RWPE1 (cell line): Measurements from ENCODE around the gene HECW1.

Source experiments
- CTCF ChIA-PET: fragments of 350-600 bp; sonication (Branson Sonifier 250); formaldehyde crosslinking; extraction: SDS; loops from one replicate; lab custom pipeline; 2021; lab: Yijun Ruan, JAX
- POLR2A ChIA-PET: fragments of 400-600 bp; formaldehyde crosslinking; extraction: SDS; loops from one replicate; lab custom pipeline; 2020; ENCODE audit warnings: antibody characterized with exemption; ENCODE audit not compliant: low non-redundant PET; lab: Yijun Ruan, JAX
- DNase-seq: peaks from one replicate; pipeline ENCODE4 v3.0.0; 2012; ENCODE audit warnings: low spot score
- H3K27ac ChIP-seq: fragments of 450-650 bp; 2 replicates; pipeline ENCODE4 v1.5.1; 2017
- TF ChIP-seq, protein P1 (sequence below): fragments of 450-650 bp; conservative IDR thresholded peaks from 2 replicates; pipeline ENCODE4 v1.5.1; 2017; ENCODE audit warnings: low read depth, mild to moderate bottlenecking

Gene HECW1

DNA sequence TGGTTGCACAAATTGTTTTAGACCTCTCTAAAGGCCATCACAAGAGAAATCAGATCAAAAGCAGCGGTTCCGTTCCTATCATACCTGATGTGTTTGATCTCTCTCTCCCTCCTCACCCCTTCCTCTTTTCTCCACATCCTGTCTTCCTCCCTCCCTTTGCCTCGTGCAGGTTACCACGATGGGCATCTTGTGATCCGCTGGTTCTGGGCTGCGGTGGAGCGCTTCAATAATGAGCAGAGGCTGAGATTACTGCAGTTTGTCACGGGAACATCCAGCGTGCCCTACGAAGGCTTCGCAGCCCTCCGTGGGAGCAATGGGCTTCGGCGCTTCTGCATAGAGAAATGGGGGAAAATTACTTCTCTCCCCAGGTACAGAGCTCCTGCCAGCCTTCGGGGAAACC, 442.0 kb downstream of the HECW1 start:
- no peak overlapping the region for H3K27ac ChIP-seq
- ChIA-PET POLR2A (no interaction called here), CTCF (interaction anchor here (0.5 to 0.7 kb wide), 2 partner anchors 303 to 943 kb away, joined by 3 read pairs; no protein-coding TSS in a partner anchor)
- TF ChIP-seq, protein P1, sequence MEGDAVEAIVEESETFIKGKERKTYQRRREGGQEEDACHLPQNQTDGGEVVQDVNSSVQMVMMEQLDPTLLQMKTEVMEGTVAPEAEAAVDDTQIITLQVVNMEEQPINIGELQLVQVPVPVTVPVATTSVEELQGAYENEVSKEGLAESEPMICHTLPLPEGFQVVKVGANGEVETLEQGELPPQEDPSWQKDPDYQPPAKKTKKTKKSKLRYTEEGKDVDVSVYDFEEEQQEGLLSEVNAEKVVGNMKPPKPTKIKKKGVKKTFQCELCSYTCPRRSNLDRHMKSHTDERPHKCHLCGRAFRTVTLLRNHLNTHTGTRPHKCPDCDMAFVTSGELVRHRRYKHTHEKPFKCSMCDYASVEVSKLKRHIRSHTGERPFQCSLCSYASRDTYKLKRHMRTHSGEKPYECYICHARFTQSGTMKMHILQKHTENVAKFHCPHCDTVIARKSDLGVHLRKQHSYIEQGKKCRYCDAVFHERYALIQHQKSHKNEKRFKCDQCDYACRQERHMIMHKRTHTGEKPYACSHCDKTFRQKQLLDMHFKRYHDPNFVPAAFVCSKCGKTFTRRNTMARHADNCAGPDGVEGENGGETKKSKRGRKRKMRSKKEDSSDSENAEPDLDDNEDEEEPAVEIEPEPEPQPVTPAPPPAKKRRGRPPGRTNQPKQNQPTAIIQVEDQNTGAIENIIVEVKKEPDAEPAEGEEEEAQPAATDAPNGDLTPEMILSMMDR, result no peak
- no peak for DNase-seq

DNA sequence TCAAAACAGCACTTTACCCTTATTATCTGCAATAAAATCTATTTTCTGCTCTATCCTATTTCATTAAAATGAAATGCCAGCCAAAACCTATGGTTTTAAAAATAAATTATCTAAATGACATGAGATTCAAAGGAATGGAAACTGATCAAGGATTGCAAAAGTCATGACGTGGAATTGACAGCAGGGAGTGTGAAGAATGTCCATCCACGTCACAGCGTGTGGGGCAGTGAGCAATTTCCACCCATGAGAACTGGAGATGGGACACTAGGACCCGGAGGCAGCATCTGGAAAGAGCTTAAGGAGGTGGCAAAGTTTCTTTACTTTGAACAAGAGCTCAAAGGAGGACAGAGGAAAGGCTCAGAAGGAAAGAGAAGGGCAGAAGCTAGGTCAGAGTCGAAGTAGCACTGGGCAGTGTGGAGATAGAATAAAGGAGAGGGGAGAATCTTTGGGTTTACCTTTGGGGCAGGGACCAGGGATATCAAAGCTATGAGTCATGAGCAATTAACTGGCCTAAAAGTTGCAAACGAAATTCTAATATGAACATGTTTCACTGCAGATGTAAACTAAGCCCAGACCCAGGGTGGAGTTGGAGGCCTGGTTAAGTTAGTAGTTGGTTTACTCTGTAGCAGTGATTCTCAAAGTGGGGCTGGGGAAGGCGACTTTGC, 445.5 kb downstream of the HECW1 start:
- ChIA-PET CTCF (no interaction called here), POLR2A (no interaction called here)
- H3K27ac ChIP-seq, result no peak overlapping the region
- peak; percentile 45 for DNase-seq
- TF ChIP-seq, protein P1, result no peak

DNA sequence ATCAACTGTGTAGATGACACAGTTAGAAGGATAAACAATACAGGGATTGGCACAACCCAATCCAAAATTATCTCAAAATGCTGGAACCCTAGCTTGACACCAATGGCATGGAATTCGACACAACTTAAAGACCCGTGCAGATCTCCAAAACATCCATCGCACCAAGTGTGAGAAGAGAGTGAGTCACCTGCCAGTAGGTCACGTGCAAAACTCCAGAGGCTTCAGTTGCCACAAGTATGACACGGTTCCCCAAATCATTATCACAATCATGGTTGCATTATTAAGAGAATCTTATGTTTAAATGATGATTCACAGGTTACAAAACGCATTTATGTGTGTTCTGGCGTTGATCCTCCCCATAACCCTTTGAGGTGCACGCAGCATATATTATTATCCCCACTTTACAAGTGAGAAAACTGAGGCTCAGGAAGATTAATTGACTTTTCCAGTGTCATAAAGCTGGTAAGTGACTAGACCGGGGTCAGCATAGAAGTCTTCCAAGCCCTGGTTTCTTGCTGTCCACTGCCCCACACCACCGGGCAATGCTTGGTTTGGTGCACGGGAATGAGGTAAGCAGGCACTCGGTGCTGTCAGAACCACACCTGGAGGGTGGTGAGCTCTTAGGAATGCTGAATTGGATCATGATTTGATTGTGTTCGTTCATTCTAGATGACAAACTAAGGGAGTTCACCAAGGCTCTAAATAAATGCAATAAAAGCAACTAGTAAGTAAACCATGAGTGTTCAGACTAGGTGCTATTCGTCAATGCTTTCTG, 446.9 kb downstream of the HECW1 start:
- H3K27ac ChIP-seq, result no peak overlapping the region
- TF ChIP-seq, protein P1, result no peak
- ChIA-PET CTCF (interaction anchor here (0.6 to 1.0 kb wide), 2 partner anchors 162 to 384 kb away, joined by 3 to 5 read pairs; no protein-coding TSS in a partner anchor), POLR2A (no interaction called here)
- DNase-seq, result no peak

DNA sequence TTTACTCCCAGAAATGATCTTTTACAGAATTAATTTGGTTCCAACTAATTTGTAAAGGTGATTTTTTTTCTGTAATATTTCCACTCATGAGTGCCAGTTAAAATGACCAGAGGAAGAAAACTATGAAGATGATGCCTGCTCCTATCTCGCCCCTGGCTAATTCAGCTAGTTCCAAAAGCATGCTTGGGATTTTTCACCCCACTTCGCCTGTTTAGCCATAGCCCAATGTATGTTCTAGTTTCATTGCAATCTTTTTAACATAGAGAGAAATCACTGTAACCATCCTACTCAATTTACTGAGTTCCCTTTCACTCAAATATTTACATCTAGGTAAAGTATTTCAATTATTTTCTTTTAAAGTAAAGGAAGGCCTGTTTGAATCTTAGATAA, 447.5 kb downstream of the HECW1 start:
- DNase-seq, result no peak
- CTCF ChIA-PET, result interaction anchor here (0.6 to 1.0 kb wide), 2 partner anchors 161 to 383 kb away, joined by 3 to 5 read pairs; no protein-coding TSS in a partner anchor
- no peak overlapping the region for H3K27ac ChIP-seq
- TF ChIP-seq, protein P1, result no peak
- POLR2A ChIA-PET, result no interaction called here

DNA sequence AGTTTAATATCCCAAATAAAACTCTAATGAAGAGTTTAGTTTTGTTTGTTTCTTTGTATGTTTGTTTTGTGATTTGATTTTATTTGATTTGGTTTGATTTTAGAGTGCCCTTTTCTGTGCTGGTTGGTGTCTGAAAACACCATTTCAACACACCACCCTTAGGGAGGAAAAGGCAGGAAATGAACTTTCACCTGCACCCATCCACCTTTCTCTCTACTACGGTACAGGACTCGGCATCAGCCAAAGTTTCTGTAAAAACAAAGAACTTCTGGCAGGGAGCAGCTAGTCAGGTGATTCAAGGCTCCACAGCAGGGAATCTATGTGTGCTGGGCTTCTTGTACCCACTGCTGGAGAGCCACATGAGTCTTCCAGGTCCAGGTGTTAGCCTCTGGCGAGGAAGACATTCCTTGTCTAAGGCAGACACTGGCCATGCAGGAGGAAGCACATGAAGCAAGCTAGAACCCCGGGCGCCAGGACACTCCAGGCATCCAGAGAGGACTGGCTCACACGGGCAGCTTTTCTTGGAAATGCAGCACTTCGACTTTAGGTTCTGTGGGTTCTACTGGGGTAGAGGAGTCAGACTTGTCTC, 448.4 kb downstream of the HECW1 start:
- POLR2A ChIA-PET, result no interaction called here
- DNase-seq, result no peak
- CTCF ChIA-PET, result interaction anchor here (0.6 kb wide), 1 partner anchor 160 kb away, joined by 4 read pairs; no protein-coding TSS in a partner anchor
- H3K27ac ChIP-seq, result no peak overlapping the region
- TF ChIP-seq, protein P1, result no peak

DNA sequence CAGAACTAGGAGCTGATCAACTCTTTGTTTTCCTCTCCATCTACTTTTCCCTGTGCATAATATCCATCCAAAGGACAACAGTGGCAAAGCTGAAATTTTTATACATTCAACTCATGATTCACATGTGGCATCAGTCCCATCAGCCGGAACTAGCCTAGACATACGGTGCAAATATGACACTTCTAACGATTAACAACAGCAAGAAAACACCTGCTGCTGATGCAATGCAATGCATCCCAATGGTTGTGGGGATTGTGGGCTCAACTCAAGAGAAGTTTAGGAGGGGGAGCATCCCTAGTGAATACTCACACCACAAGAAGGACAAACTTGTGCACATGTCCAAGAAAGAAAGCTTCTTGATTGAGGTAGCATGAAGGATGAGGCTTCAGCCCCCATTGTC, 449.9 kb downstream of the HECW1 start:
- CTCF ChIA-PET, result no interaction called here
- POLR2A ChIA-PET, result no interaction called here
- no peak overlapping the region for H3K27ac ChIP-seq
- no peak for DNase-seq
- TF ChIP-seq, protein P1, result no peak
